ENCODE measurements around the gene PTEN. TPM values are rescaled to one million over a fixed set of nuclear protein-coding genes. Genes with fewer than 3 reads are reported as not detected.

The PTEN gene
- total RNA-seq, 1 donor from 2014 or later, result 72.7 TPM

- H3K27ac Mint-ChIP-seq, result peak overlapping the region; percentile 87
- H3K9me3 Mint-ChIP-seq, result peaks cover 23% of the 10 kb centered on the region
- no peak overlapping the region for H3K4me3 Mint-ChIP-seq
- no peak for TF ChIP-seq CTCF (IDR thresholded peaks at IDR 0.05; ENCODE audit: unreplicated experiment)
- no peaks in the 10 kb centered on the region for H3K27me3 Mint-ChIP-seq (ENCODE audit: low read depth)
- no peak for DNase-seq (ENCODE audit: low spot score in 2 of 2, unreplicated experiment in 2 of 2)
- peaks cover 3% of the 10 kb centered on the region for H3K4me1 Mint-ChIP-seq
- H3K36me3 Mint-ChIP-seq, result peaks cover 44% of the 10 kb centered on the region
These were observed 19.3 kb downstream of the PTEN start for GRCh38 chr10:87882555-87883294.

GRCh38 chr10:87886635-87887034 is 23.2 kb downstream of the PTEN start:
- Mint-ChIP-seq H3K27me3 (ENCODE audit: low read depth) (no peaks in the 10 kb centered on the region), H3K36me3 (peaks cover 36% of the 10 kb centered on the region)
- TF ChIP-seq CTCF (IDR thresholded peaks at IDR 0.05; ENCODE audit: unreplicated experiment), result no peak

GRCh38 chr10:87887146-87887545 is 23.7 kb downstream of the PTEN start:
- no peak overlapping the region for H3K4me3 Mint-ChIP-seq
- no peak for DNase-seq (ENCODE audit: low spot score in 2 of 2, unreplicated experiment in 2 of 2)
- peaks cover 17% of the 10 kb centered on the region for H3K9me3 Mint-ChIP-seq
- no peak for TF ChIP-seq CTCF (IDR thresholded peaks at IDR 0.05; ENCODE audit: unreplicated experiment)
- no peak overlapping the region for H3K27ac Mint-ChIP-seq
- no peaks in the 10 kb centered on the region for H3K27me3 Mint-ChIP-seq (ENCODE audit: low read depth)
- H3K36me3 Mint-ChIP-seq, result peaks cover 31% of the 10 kb centered on the region
- H3K4me1 Mint-ChIP-seq, result no peaks in the 10 kb centered on the region

More at GRCh38 chr10:87886635-87887034, 23.2 kb downstream of the PTEN start:
- Mint-ChIP-seq H3K27ac (no peak overlapping the region), H3K9me3 (peaks cover 17% of the 10 kb centered on the region), H3K4me1 (no peaks in the 10 kb centered on the region), H3K4me3 (no peak overlapping the region)
- no peak for DNase-seq (ENCODE audit: low spot score in 2 of 2, unreplicated experiment in 2 of 2)

GRCh38 chr10:87887548-87888289 is 24.3 kb downstream of the PTEN start:
- DNase-seq (ENCODE audit: low spot score in 2 of 2, unreplicated experiment in 2 of 2), result no peak
- H3K9me3 Mint-ChIP-seq, result peaks cover 17% of the 10 kb centered on the region
- no peaks in the 10 kb centered on the region for H3K27me3 Mint-ChIP-seq (ENCODE audit: low read depth)
- H3K4me3 Mint-ChIP-seq, result no peak overlapping the region
- no peak overlapping the region for H3K27ac Mint-ChIP-seq
- no peak for TF ChIP-seq CTCF (IDR thresholded peaks at IDR 0.05; ENCODE audit: unreplicated experiment)
- H3K36me3 Mint-ChIP-seq, result peaks cover 32% of the 10 kb centered on the region
- H3K4me1 Mint-ChIP-seq, result no peaks in the 10 kb centered on the region

DNA sequence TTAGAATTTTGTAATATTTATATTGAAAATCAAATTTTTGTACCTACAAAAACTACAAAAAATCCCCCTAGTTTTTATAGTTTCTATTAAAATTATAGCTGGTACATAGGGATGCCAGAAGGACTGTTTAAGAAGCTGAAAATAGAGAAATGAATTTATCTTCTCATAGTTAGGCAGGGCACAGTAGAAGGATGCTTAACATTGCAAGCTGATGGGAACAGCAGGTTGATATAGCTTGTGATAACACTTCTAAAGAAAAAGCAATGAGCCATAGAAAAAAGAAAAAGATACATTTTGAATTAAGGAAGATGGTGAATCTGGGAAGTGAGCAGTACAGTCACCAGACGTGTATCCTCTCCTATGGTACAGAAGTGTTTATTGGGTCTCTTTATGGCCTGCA is 32.0 kb downstream of the PTEN start:
- H3K4me1 Mint-ChIP-seq, result peaks cover 2% of the 10 kb centered on the region
- no peak overlapping the region for H3K4me3 Mint-ChIP-seq
- no peak for TF ChIP-seq CTCF (IDR thresholded peaks at IDR 0.05; ENCODE audit: unreplicated experiment)
- H3K9me3 Mint-ChIP-seq, result peaks cover 14% of the 10 kb centered on the region
- no peaks in the 10 kb centered on the region for H3K27me3 Mint-ChIP-seq (ENCODE audit: low read depth)
- DNase-seq (ENCODE audit: low spot score in 2 of 2, unreplicated experiment in 2 of 2), result no peak
- H3K27ac Mint-ChIP-seq, result peak overlapping the region; percentile 8
- H3K36me3 Mint-ChIP-seq, result peaks cover 44% of the 10 kb centered on the region

Data from mesothelial cell of epicardium (in vitro differentiated cells).